NOMO-1 treated with DMSO at 0.1 percent for 48 hours (cell line): Measurements from ENCODE around the gene PCDHB9.
"Not testable (repeated sequence)": the region's sequence is repeated elsewhere in the genome, so short reads cannot be mapped to it uniquely, and the experiment has no call there.

Experiments
- DNase-seq: peaks from one replicate; lab custom pipeline; 2025; ENCODE audit not compliant: unreplicated experiment; lab: John Stamatoyannopoulos, UW

PCDHB9 gene

DNA sequence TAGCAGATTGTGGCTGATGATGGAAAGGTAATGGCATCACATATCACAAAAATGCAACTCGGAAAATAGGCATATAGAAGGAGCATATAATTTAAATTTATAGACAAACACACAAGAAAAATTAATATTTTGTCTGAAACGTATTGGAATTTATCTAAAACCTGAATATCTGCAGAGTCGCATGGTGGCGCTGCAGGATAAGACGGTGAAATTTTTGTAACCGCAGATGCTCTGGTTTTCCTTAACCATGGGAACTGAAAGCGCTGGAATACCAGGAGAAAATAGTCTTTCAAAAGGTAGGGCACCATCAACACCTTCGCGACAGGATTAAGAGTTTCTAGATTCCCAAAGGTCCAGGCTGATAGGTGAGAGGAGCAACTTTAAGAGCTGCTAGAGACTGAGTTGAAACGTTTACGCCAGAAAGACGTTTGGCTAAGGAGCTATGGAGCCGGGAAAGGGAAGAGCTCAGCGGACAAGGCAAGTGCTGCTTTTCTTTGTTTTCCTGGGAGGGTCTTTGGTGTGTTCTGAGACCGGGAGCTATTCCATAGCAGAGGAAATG is 47.2 kb downstream of the PCDHB9 start:
- no peak for DNase-seq

DNA sequence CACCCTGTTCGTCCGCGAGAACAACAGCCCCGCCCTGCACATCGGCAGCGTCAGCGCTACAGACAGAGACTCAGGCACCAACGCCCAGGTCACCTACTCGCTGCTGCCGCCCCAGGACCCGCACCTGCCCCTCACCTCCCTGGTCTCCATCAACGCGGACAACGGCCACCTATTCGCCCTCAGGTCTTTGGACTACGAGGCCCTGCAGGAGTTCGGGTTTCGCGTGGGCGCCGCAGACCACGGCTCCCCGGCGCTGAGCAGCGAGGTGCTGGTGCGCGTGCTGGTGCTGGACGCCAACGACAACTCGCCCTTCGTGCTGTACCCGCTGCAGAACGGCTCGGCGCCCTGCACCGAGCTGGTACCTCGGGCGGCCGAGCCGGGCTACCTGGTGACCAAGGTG is 49.0 kb downstream of the PCDHB9 start:
- DNase-seq = not testable (repeated sequence)

DNA sequence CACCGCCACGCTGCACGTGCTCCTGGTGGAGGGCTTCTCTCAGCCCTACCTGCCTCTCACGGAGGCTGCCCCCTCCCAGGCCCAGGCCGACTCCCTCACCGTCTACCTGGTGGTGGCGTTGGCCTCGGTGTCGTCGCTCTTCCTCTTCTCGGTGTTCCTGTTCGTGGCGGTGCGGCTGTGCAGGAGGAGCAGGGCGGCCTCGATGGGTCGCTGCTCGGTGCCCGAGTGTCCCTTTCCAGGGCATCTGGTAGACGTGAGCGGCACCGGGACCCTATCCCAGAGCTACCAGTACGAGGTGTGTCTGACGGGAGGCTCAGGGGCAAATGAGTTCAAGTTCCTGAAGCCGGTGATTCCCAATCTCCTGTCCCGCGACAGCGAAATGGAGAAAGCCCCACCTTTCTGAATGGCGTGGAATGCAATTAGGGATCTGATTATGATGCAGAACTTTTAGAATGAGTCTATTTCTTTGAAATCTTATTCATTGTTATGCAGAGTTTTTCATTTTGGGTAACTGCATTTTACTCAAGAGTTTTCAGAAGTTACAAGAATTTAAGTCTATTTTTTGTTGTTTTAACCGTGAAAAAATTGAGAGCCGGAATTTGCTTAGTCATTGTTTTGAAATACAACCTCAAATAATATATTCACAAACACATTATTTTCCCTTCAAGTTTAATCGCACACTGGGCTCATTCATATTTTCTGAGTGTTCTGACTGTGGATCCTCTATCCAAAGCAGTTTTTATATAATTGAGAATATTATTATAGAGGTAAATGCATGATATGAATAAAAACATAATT is 49.8 kb downstream of the PCDHB9 start:
- no peak for DNase-seq
